LNCAP (cell line): ENCODE data around the gene NPAS3.

Experiments
- CTCF ChIP-seq: fragments of 450-650 bp; IDR thresholded peaks from 2 replicates; pipeline ENCODE4 v1.5.1; 2017; ENCODE audit warnings: mild to moderate bottlenecking

The NPAS3 gene

GRCh38 chr14:32908196-32909084 is 30.2 kb upstream of the NPAS3 start:
- TF ChIP-seq CTCF: no peak

GRCh38 chr14:32913725-32914124 is 25.0 kb upstream of the NPAS3 start:
- no peak for TF ChIP-seq CTCF

- no peak for TF ChIP-seq CTCF
Observed at GRCh38 chr14:32914391-32914790, 24.3 kb upstream of the NPAS3 start.

- TF ChIP-seq CTCF: no peak
Observed at GRCh38 chr14:32920696-32921276, 17.9 kb upstream of the NPAS3 start.

- no peak for TF ChIP-seq CTCF
Observed at GRCh38 chr14:32925439-32925838, 13.2 kb upstream of the NPAS3 start.

GRCh38 chr14:32932302-32932913 is 6.3 kb upstream of the NPAS3 start:
- no peak for TF ChIP-seq CTCF

GRCh38 chr14:32932914-32933628 is 5.6 kb upstream of the NPAS3 start:
- no peak for TF ChIP-seq CTCF
